HCT116 (cell line): ENCODE measurements around the gene ETS1. TPM values are rescaled to one million over a fixed set of nuclear protein-coding genes. Genes with fewer than 3 reads are reported as not detected.

ENCODE experiments used
- ATAC-seq: fragments of 200-7000 bp; cut with Tn5 transposase; 2 replicates; pipeline ENCODE4 v1.9.1; 2020; ENCODE audit warnings: mild to moderate bottlenecking, moderate library complexity
- BruUV-seq: library from RNA; stranded (reverse); fragments of 400-500 nt; replicated peaks from 2 replicates; lab custom pipeline; 2021; lab: Mats Ljungman, UMichigan
- CTCF ChIA-PET: fragments of 300-600 bp; sonication (Branson Sonifier 250); formaldehyde crosslinking; loops from one replicate; lab custom pipeline; 2021; ENCODE audit warnings: antibody characterized with exemption; lab: Charles Lee
- POLR2A ChIA-PET: fragments of 300-600, 350-600 bp; sonication (Branson Sonifier 250); formaldehyde crosslinking; loops from one replicate; lab custom pipeline; 2021; ENCODE audit warnings: antibody characterized with exemption; lab: Charles Lee
- RAD21 ChIA-PET, 2 experiments: fragments of 300-600 bp; sonication (Branson Sonifier 250); formaldehyde crosslinking; loops; one replicate each; lab custom pipeline; 2023; ENCODE audit warnings: low total read pairs in 2 of 2; ENCODE audit not compliant: uncharacterized antibody in 2 of 2, unreplicated experiment in 2 of 2, low non-redundant PET in 1 of 2; lab: Charles Lee
- DNase-seq: peaks from one replicate; pipeline ENCODE4 v3.0.0-alpha.2; 2010; ENCODE audit warnings: low read depth, low spot score
- H2AFZ ChIP-seq: fragments of 200-600 bp; shearing (Covaris generic), sonication (generic); 2 replicates; pipeline ENCODE4 v1.6.1; 2017; ENCODE audit warnings: low read depth, mixed run types, mixed read lengths, antibody characterized with exemption, low read length; ENCODE audit not compliant: poor library complexity, severe bottlenecking
- H3K27ac ChIP-seq: 2 replicates; pipeline ENCODE4 v1.5.1; 2012; ENCODE audit warnings: low read depth, low read length
- H3K27me3 ChIP-seq: fragments of 200-600 bp; sonication (generic); 2 replicates; pipeline ENCODE4 v1.6.1; 2016; ENCODE audit warnings: mixed run types, low read length, mixed read lengths; ENCODE audit not compliant: insufficient read depth
- H3K36me3 ChIP-seq, 2 experiments: fragments of 200-500 bp in 1 of 2; fragments of 200-600 bp in 1 of 2; sonication (Bioruptor generic) in 1 of 2; sonication (generic) in 1 of 2; 2 replicates each; pipeline versions ENCODE4 v1.5.1 to v1.6.1; 2014 to 2016; ENCODE audit warnings: low read length in 2 of 2, inconsistent platforms in 1 of 2, mixed read lengths in 1 of 2, mixed run types in 1 of 2; ENCODE audit not compliant: insufficient read depth in 2 of 2, control insufficient read depth in 1 of 2
- H3K4me1 ChIP-seq, 2 experiments: fragments of 200-600 bp in 1 of 2; sonication (generic) in 1 of 2; 2 replicates each; pipeline versions ENCODE4 v1.5.1 to v1.6.1; 2012 to 2017; ENCODE audit warnings: low read length in 2 of 2, inconsistent platforms in 1 of 2, mild to moderate bottlenecking in 1 of 2, mixed read lengths in 1 of 2, mixed run types in 1 of 2, moderate library complexity in 1 of 2; ENCODE audit not compliant: insufficient read depth in 2 of 2, control insufficient read depth in 1 of 2
- H3K4me2 ChIP-seq: fragments of 200-600 bp; sonication (generic); 2 replicates; pipeline ENCODE4 v1.6.1; 2017; ENCODE audit warnings: mixed run types, low read length, mixed read lengths
- H3K4me3 ChIP-seq, 2 experiments: fragments of 200-600 bp in 1 of 2; sonication (generic) in 1 of 2; replicated peaks in 1 of 2; 2 replicates each; pipeline ENCODE4 v1.5.1; 2011 to 2016; ENCODE audit warnings: low read length in 2 of 2, control low read depth in 1 of 2, low read depth in 1 of 2, mild to moderate bottlenecking in 1 of 2, mixed read lengths in 1 of 2, mixed run types in 1 of 2
- H3K79me2 ChIP-seq: fragments of 200-600 bp; sonication (generic); 2 replicates; pipeline ENCODE4 v1.6.1; 2017; ENCODE audit warnings: mild to moderate bottlenecking, mixed run types, low read length, moderate library complexity, mixed read lengths; ENCODE audit not compliant: insufficient read depth
- H3K9ac ChIP-seq: fragments of 200-600 bp; sonication (generic); 2 replicates; pipeline ENCODE4 v1.6.1; 2016; ENCODE audit warnings: low read length, mixed read lengths
- H3K9me2 ChIP-seq: fragments of 200-600 bp; sonication (generic), shearing (Covaris generic); 2 replicates; pipeline ENCODE4 v1.6.1; 2017; ENCODE audit warnings: mixed run types, mild to moderate bottlenecking, moderate library complexity; ENCODE audit not compliant: insufficient read depth
- H3K9me3 ChIP-seq, 2 experiments: fragments of 200-500 bp in 1 of 2; fragments of 200-600 bp in 1 of 2; sonication (Bioruptor generic) in 1 of 2; sonication (generic) in 1 of 2; 2 replicates each; pipeline ENCODE4 v1.6.1; 2014 to 2017; ENCODE audit warnings: low read length in 2 of 2, mixed read lengths in 2 of 2, inconsistent platforms in 1 of 2, low read depth in 1 of 2, mild to moderate bottlenecking in 1 of 2, mixed run types in 1 of 2, moderate library complexity in 1 of 2; ENCODE audit not compliant: control insufficient read depth in 1 of 2, insufficient read depth in 1 of 2
- H4K20me1 ChIP-seq: fragments of 200-600 bp; sonication (generic), shearing (Covaris generic); 2 replicates; pipeline ENCODE4 v1.6.1; 2017; ENCODE audit warnings: mixed run types, mild to moderate bottlenecking, moderate library complexity; ENCODE audit not compliant: insufficient read depth
- CBX3 ChIP-seq: IDR thresholded peaks from 2 replicates; pipeline ENCODE4 v1.6.1; 2012; ENCODE audit warnings: low read depth
- CEBPB ChIP-seq: IDR thresholded peaks from 2 replicates; pipeline ENCODE4 v1.6.1; 2012; ENCODE audit warnings: low read depth
- CTCF ChIP-seq, 3 experiments: fragments of 200-600 bp in 1 of 3; sonication (generic) in 1 of 3; IDR thresholded peaks in 2 of 3; conservative IDR thresholded peaks in 1 of 3; 2 replicates each; pipeline ENCODE4 v1.5.1; 2012 to 2017; ENCODE audit warnings: low read depth in 2 of 3, low read length in 2 of 3, antibody characterized with exemption in 1 of 3, borderline replicate concordance in 1 of 3, control low read depth in 1 of 3, mild to moderate bottlenecking in 1 of 3, mixed read lengths in 1 of 3, mixed run types in 1 of 3, moderate library complexity in 1 of 3; ENCODE audit not compliant: insufficient read depth in 1 of 3
- ELF1 ChIP-seq: IDR thresholded peaks from 2 replicates; pipeline ENCODE4 v1.6.1; 2012; ENCODE audit warnings: low read depth, borderline replicate concordance
- JUND ChIP-seq: IDR thresholded peaks from 2 replicates; pipeline ENCODE4 v1.6.1; 2012
- POLR2AphosphoS5 ChIP-seq: IDR thresholded peaks from 2 replicates; pipeline ENCODE4 v1.6.1; 2011; ENCODE audit warnings: mild to moderate bottlenecking, low read depth, low read length, moderate library complexity
- RAD21 ChIP-seq: IDR thresholded peaks from 2 replicates; pipeline ENCODE4 v1.6.1; 2012; ENCODE audit warnings: low read depth, mild to moderate bottlenecking
- SRF ChIP-seq: IDR thresholded peaks from 2 replicates; pipeline ENCODE4 v1.6.1; 2012; ENCODE audit warnings: low read depth
- YY1 ChIP-seq: IDR thresholded peaks from 2 replicates; pipeline ENCODE4 v1.6.1; 2011; ENCODE audit warnings: low read length, low read depth, moderate library complexity, mild to moderate bottlenecking; ENCODE audit not compliant: insufficient replicate concordance; ENCODE audit errors: extremely low read depth
- ZNF274 ChIP-seq: fragments of 200-500 bp; sonication (Bioruptor generic); IDR thresholded peaks from 2 replicates; pipeline ENCODE4 v1.6.1; 2014; ENCODE audit warnings: mild to moderate bottlenecking, low read depth, low read length, inconsistent platforms
- intact Hi-C: fragments of 100-400 bp; cut with micrococcal nuclease; formaldehyde crosslinking; loops from 2 replicates; pipeline ENCODE4 v1.10.0; 2022
- total RNA-seq: library from RNA; stranded (reverse); gene quantifications from one replicate; pipeline ENCODE4 v1.2.1, GENCODE V29; 2021; ENCODE audit not compliant: unreplicated experiment
- TF ChIP-seq, protein P1 (sequence below): IDR thresholded peaks from 2 replicates; pipeline ENCODE4 v1.6.1; 2011; ENCODE audit warnings: mild to moderate bottlenecking, low read length, moderate library complexity; ENCODE audit not compliant: insufficient replicate concordance; ENCODE audit errors: extremely low read depth

ETS1 gene
- total RNA-seq, 1 experiment from 2014 or later = 9.2 TPM

DNA sequence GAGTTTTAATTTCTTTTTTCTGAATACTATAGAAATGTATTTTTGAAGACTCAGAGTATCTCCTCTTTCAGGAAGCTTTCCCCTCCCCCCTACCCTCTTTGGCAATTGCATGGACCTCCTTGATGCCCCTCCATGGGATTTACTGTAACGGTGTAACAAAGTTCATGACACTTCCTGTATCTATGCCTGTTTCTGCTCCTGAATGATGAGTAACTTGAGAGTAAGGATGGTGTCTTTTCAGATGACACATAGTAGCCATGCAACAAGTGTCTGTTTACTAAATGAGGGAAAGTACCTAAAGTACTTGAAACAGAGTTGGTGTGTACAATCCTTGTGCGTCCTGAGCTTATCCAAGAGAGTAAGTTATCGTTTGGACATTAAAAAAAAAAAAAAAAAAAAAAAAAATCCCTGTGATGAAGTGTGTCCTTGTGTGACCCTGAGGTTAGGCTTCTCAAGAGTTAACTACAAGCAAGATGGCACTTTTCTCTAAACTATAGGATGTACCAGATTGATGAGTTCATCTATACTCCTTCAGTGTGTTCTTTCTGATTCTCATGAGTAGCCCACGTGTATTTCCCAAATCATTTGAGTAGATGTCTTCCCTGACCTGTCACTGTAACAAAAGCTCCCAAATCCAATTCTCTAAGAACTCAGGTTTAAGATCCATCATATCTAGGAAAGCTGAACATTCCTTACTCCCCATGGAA, 7.4 kb downstream of the ETS1 start:
- Histone ChIP-seq H2AFZ (no peak overlapping the region), H3K36me3 (no peaks in the 10 kb centered on the region), H3K79me2 (no peaks in the 10 kb centered on the region), H3K9me2 (no peaks in the 10 kb centered on the region), H4K20me1 (no peaks in the 10 kb centered on the region), H3K4me2 (no peak overlapping the region), H3K4me3 (no peak overlapping the region), H3K27ac (no peak overlapping the region), H3K27me3 (peaks cover 84% of the 10 kb centered on the region), H3K9me3 (no peaks in the 10 kb centered on the region), H3K9ac (no peak overlapping the region), H3K4me1 (no peaks in the 10 kb centered on the region)
- POLR2A ChIA-PET = no interaction called here
- DNase-seq = no peak
- no TSS peak for BruUV-seq
- RAD21 ChIA-PET = no interaction called here
- TF ChIP-seq ELF1 = no peak
- TF ChIP-seq SRF = no peak
- TF ChIP-seq POLR2AphosphoS5 = no peak
- TF ChIP-seq, protein P1, sequence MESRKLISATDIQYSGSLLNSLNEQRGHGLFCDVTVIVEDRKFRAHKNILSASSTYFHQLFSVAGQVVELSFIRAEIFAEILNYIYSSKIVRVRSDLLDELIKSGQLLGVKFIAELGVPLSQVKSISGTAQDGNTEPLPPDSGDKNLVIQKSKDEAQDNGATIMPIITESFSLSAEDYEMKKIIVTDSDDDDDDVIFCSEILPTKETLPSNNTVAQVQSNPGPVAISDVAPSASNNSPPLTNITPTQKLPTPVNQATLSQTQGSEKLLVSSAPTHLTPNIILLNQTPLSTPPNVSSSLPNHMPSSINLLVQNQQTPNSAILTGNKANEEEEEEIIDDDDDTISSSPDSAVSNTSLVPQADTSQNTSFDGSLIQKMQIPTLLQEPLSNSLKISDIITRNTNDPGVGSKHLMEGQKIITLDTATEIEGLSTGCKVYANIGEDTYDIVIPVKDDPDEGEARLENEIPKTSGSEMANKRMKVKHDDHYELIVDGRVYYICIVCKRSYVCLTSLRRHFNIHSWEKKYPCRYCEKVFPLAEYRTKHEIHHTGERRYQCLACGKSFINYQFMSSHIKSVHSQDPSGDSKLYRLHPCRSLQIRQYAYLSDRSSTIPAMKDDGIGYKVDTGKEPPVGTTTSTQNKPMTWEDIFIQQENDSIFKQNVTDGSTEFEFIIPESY = no peak
- no peak for TF ChIP-seq RAD21
- no peak for TF ChIP-seq CEBPB
- TF ChIP-seq YY1 = no peak
- no peak for TF ChIP-seq CBX3
- no peak for TF ChIP-seq ZNF274
- TF ChIP-seq JUND = no peak
- no peak for TF ChIP-seq CTCF (IDR thresholded peaks at IDR 0.05 in 2 of 3, conservative IDR thresholded peaks at IDR 0.05 in 1 of 3; ENCODE audit: borderline replicate concordance in 1 of 3, insufficient read depth in 1 of 3, low read depth in 2 of 3, low read length in 2 of 3)
- CTCF ChIA-PET = no interaction called here
- intact Hi-C loops = no loop called here
- no peak for ATAC-seq
